GM19238 (cell line): ENCODE data around the gene CDYL2.
"Not testable (repeated sequence)": the region's sequence is repeated elsewhere in the genome, so short reads cannot be mapped to it uniquely, and the experiment has no call there.

Source experiments
- DNase-seq: peaks from one replicate; pipeline ENCODE4 v3.0.0; 2011; ENCODE audit warnings: low spot score; ENCODE audit not compliant: insufficient read length

The CDYL2 gene, protein sequence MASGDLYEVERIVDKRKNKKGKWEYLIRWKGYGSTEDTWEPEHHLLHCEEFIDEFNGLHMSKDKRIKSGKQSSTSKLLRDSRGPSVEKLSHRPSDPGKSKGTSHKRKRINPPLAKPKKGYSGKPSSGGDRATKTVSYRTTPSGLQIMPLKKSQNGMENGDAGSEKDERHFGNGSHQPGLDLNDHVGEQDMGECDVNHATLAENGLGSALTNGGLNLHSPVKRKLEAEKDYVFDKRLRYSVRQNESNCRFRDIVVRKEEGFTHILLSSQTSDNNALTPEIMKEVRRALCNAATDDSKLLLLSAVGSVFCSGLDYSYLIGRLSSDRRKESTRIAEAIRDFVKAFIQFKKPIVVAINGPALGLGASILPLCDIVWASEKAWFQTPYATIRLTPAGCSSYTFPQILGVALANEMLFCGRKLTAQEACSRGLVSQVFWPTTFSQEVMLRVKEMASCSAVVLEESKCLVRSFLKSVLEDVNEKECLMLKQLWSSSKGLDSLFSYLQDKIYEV

DNA sequence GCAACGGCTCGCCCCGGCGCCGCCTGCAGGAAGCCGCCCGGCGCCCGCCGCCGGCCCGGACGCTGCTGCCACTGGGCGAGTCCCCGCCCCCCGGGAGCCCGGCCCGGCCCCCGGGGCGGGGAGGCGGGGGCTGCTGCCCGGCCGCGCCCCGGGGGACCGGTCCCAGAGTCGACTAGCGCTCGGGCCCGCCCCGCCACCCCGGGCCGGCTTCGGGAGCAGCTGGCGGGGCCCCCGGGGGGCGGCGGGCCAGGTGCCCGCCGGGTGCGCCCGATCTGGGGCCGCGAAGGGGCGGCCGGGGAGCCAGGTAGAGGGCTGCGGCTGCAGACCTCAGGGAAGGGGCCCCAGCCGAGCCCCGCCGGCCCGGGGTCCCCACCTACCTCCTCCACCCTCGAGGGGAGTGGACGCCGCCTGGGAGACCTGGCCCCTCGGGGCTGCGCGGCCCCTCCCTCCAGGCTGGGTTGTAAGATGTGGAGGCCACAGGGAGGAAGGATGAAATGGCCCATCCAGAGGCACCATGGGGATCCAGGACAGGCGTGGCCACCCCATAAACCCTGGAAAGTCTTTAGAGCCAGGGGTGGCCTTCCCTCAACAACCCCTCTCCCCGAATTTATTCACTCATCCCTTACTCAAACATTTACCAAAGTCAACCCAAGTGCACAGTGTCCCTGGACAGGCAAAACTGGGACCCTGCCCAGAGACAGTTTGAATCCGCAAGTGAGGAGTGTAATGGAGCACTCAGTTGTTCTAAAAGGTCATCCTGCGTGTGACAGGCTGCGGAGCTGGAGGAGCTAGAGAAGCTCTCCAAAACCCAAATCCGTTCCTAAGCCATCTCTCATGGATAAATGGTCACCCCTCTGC lies at the start of gene CDYL2:
Gene CDYL2, minus strand, starts transcription at position 73 of the 858 bp plus-strand sequence. CDS start 425 bp downstream, outside the sequence.
- DNase-seq, result peak; percentile 72

DNA sequence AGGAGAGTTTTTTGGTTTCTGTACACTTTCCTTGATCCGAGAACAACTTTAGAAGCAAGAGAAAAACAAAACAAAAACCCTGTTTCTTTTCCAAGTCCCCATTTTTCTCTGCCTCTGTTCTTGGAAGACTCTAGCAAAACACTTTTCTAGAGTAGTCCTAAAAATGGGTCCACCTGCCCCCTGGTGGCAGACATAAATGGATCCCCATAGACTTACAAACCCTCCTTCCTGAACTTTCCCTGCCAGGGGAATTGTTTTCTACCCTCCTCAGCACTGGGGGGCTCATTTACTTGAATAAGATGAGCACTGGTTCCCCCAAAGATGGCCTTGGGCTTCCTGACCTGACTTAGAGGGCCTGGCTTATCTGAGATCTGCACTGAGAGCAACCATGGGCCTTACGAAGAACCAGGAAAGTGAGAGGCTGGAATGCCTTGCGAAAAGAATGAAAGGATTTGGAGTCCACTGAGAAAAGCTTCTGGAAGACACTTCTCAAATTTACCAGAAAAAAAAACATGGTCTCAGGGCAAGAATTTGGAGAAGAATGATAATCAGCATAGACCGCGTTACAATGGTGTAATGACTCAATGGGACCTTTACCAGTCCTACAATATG lies 48.0 kb upstream of the CDYL2 start:
- DNase-seq, result peak; percentile 4

DNA sequence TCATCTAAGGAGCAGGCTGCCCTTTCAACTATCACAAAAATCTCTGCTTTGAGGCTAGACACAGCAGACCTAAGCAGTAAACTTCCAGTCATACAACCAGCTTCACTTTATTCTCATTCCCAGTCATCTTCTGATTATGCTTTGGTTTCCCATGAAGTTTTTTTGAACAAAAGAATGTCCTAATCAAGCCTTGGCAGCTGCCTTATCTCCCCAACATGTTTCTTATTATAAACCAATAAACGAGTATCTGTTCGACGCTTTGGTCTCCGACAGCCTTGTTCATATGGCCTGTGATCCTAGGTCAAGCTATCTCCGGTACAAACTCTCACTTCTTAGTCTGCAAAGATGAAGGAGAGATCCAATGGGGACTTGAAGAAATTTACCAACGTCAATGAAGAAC lies 47.4 kb upstream of the CDYL2 start:
- no peak for DNase-seq

DNA sequence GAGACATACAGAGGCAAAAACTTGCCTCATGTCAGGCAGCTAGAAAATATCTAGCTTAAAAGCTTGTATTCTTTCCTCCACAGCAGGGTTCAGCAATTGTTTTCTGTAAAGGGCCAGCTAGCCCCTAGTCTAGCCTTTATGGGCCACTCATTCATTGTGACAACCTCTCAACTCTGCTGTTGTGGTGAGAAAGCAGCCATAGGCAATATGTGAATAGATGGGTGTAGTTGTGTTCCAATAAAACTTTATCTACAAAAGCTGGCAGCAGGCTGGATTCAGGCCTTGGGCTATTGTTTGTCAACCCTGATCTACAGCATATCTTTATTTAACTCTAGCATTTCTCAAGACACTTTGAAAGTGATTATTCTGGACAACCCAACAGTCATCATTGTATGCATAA lies 46.4 kb upstream of the CDYL2 start:
- DNase-seq, result no peak

DNA sequence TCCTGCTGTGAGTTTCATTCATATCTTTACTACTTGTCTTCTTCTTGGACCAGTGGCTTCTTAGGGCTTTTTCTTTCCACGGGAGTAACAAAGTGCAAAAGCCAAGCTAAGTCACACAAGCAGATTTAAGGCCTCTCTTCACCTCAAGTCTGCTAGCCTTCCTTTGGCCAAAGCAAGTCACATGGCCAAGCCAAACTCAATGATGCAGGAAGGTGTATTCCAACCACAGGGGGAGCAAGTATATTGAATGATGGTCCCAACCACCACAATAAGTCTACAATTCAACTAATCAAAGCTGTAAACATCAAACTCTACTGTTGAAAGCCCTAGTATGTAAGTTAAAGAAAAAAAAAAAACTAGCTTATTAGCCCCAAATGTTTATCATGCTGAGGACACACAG lies 44.5 kb upstream of the CDYL2 start:
- DNase-seq, result no peak

DNA sequence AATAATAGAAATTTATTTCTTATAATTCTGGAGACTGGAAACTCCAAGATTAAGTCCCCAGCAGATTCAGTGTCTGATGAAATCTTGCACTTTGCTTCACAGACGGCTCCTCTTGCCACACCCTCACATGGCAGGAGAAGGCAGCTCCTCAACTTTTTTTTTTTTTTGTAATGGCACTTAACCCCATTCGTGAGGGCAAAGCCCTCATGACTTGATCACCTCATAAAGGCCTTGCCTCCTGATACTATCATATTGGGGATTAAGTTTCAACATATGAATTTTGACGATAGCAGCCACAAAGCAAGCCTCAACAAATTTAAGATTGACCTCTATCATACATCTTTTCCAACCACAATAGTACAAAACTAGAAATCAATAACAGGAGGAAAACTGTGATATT lies 42.3 kb upstream of the CDYL2 start:
- DNase-seq, result no peak

DNA sequence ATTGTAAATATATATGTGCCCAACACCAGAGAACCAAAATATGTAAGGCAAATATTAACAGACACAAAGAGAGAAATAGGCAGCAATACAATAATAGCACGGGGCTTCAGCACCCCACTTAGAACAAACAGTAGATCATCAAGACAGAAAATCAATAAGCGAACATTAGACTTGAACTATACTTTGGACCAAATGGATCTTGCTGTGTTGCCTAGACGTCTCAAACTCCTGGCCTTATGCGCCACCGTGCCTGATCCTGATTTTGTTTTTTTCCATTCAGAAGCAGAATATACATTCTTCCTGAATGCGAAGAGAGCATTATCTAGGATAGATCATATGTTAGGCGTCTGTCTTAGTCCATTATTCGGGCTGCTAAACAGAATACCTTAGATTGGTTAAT lies 41.9 kb upstream of the CDYL2 start:
- no peak for DNase-seq

DNA sequence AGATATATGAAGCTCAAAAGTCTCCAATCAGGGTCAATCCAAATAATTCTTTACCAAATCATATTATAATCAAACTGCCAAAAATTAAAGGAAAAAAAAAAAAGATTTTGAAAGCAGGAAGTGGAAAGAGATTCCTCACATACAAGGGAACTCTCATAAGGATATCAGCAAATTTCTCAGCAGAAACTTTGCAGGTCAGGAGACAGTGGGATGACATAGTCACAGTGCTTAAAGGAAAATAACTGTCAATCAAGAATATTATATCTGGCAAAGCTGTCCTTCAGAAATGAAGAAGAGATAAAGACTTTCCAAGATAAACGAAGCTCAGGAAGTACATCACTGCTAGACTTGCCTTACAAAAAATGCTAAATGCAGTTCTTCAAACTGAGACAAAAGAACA lies 40.0 kb upstream of the CDYL2 start:
- DNase-seq, result no peak

DNA sequence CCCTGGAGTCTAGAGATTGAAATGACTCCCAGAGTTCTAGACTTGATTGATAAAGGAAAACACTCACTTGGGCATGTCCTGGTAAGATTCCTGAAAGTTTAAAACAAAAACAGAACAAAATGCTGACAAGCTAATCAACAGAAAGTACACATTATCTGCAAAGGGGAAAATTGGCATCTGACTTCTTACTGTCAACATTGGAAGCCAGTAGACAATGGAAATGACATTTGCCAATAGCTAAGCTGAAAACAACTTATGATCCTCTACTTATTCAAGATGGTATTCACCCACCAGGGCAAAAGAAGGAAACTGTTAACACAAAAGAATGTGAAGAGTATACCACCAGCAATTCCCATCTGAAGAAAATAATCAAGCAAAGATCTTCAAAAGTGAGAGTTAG lies 36.8 kb upstream of the CDYL2 start:
- DNase-seq, result no peak

DNA sequence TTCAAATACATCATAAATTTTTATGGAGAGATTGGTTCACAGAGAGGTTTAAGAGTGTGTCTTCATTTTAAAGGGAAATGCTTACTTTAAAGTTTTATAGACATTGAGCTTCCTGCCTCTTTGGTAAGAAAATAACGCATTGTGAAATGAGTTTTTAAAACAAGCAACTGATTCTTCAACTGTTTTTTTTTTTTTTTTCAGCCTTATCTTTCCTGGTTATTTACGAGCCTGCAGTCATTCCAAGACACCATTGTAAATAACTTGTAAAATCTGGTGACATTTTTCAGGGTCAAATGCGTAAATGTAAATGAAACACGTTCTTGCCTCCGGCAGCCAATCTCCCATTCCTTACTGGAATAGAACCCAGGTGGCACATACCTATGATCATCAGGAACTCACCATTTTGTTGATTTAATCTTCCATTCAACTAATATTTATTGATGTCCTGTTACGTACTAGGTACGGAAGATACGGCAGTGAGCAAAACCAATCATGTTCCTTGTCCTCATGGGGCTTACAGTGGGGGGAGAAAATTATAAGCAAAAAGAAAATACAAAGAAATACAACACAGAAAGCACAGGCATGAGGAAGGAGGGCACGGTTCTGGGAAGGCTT lies 33.2 kb upstream of the CDYL2 start:
- DNase-seq, result no peak

DNA sequence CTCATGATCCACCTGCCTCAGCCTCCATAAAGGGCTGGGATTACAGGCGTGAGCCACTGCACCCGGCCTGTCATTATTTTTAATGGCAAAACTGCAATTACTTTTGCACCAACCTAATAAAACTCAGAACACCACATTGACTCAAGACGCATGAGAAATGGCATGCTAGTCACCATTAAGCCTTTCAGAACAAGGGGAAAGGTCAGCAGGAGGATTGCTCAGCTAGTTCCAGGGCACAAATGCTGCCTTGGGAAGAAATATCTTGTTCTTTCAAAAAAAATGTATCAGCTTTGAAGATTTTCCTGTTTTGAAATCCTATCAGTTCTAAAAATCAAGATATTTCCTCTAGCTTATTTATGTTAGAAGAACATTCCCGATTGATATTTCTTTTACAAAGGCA lies 32.4 kb upstream of the CDYL2 start:
- DNase-seq, result no peak

DNA sequence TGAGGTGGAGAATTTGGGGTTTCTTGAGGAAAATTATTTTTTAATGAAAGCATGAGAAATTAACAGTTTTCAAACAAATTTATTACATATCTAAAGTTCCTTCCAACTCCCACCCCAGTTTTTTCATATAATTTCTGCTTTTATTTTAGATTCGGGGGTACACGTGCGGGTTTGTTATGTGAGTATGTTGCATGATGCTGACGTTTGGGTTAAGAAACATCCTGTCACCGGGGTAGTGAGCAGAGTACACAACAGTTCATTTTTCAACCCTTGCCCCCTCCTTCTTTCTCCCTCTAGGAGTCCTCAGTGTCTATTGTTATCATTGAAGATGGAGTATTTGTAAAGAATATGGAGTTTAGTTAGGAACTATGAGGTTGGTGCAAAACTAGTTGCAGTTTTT lies 31.8 kb upstream of the CDYL2 start:
- no peak for DNase-seq

DNA sequence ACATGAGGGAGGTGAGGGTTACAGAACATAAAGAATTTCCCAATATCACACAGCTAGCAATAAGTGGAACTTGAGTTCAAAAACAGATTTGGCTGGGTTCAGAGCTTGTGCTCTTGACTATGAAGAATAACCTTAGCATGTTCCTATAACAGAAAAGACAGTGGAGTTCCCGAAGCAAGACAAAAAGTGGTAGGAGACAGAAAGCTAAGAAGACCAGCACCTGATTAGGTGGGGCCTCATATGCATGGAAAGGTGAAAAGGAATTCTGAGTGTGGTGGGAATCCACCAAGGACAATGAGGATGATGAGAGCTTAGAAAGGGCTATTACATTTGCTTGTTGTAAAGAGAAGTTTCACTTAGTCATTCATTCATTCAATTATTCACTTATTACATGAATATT lies 26.6 kb upstream of the CDYL2 start:
- DNase-seq, result no peak

DNA sequence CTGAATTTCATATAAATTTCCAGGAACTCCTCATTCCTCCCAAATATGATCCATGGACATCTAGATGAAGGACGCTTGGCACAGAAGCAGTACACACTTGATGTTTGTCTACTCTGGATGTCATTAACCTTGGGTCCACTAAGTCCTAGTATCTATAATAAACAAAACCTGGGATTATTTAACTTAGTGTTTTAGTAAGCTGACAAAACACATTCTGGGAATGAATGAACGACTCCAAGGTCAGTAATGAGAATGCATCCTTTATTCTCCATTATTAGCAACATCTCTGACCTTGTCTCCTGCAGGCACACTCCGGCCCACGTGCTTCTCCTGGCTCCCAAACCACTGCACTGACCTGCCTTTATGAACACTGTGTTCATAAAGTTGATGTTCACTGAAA lies 24.1 kb upstream of the CDYL2 start:
- DNase-seq, result no peak

DNA sequence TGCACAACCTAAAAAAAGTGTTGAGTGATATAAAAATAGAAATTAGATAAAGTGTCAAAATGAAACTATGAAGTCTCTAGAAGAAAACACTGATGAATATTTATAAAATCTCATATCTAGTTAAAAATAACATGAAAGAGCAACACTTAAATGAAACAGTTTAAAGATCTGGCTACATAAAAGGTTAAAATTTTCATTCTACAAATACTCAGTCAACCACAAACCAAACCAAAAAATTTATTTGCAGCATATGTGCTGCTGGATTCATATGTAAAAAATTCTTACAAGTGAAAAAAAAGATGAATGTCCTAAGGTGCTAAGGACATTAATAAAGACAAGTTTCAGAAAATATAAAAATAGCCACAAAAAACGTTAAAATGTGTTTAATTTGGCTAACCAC lies 22.6 kb upstream of the CDYL2 start:
- DNase-seq, result no peak

DNA sequence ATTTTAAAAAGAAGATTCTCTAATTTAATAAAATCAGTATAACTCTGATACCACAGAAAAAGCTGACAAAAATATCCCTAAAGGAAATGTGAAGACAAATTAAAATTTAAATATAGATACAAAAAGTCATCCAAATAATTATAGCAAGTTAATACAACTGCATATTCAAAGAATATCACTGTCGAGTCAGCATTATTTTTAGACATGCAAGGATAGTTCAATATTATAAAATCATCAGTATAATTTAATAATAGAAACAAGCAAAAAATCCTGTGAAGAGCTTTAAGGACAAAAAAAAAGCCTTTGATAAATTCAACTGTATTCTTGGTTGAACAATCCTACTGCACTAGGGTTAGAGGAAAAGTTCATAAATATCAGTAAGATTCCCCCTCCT lies 21.0 kb upstream of the CDYL2 start:
- no peak for DNase-seq

DNA sequence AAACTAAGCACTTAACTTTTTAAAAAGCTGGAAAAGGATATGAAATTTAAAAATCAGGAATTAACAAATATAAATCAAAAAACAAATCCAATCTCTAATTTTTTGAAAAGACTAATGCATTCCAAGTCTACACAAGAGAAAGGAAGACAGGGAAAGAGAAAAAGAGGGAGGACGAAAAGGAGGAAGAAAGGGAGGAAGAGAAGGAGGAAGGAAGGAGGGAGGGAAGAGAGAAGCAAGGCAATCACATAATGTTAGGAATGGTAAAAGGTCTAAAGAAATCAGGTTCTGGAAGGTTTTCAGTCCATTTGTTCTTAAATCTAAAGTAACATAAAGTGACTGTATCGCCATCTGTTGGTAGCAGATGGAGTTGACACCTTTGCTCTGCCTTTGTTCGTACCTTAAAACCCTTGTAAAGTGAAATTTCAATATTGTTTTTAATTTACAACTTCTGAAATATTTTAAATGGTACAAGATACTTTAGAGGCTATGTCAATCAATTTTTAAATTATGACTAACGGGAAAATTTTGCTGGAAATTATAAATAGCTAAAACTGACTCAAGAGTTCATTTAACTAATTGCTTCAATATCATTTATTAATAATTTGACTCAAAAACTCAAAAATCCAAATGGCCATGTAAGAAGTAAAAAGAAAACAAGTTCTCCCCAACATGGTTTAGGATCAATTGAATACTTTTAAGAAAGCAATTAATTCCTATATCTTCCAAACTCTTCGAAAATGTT lies 20.4 kb upstream of the CDYL2 start:
- no peak for DNase-seq

DNA sequence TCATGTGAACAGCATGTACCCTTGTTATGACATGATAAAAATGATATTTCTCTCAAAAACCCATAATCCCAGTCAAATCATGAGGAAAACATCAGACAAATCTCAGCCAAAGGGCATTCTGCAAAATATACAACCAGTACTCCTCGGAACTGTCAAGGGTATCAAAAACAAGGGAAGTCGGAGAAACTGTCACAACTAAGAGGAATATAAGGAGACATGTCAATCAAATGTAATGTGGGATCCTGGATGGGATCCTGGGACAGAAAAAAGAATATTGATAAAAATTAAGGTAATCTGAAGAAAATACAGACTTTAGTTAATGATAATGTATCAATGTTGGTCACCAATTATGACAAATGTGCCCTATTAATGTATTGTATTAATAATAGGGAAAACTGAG lies 15.6 kb upstream of the CDYL2 start:
- DNase-seq, result no peak

DNA sequence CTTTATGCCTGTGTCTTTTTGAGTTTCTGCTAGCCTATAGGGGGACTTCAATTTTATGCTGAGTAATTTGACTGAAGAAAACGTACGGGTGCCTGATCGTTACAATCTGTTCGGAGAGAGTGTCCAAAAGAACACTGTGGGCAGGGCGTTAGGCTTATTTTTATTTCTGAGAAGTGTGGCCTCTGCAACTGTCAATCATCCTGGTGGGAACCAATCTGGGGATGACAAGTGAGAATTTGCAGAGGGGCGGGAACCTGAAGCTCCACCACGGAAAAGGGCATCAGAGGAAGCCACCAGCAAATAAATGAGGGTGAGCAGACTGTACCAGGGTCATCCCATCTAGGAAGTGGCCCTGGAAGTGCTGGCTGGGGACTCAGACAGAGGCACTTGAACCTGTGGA lies 12.0 kb upstream of the CDYL2 start:
- no peak for DNase-seq

DNA sequence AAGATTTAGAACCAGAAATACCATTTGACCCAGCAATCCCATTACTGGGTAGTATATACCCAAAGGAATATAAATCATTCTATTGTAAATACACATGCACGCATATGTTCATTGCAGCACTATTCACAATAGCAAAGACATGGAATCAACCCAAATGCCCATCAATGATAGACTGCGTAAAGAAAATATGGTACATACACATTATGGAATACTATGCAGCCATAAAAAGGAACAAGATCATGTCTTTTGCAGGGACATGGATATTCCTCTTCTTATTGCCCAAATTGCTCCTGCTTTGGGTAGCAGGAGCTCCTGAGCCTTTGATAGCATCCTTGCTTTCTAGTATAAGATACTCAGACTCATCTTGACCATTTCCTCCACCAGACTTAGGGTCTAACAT lies 10.9 kb upstream of the CDYL2 start:
- DNase-seq, result not testable (repeated sequence)

DNA sequence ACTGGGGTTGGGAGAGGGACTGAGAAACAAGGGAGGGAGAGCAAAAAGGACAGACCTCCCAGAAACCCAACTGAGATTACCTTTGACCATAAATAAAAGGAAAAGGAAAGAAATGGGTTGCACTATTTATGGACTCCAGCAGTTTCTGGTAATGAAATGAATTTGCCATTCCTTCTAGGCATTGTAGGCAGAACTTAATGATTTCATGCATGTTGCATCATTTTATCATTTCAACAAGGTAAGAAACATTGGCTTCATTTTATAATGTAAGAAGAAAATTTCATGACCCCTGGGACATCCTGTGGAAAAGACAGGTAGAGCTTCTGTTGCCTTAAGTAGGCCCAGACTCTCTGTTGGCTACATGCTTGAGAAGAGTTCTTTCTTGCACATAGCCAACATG lies 8.2 kb upstream of the CDYL2 start:
- DNase-seq, result no peak
